IMR-90 (cell line): Measurements from ENCODE around the gene SYTL1. TPM values are rescaled to one million over a fixed set of nuclear protein-coding genes. Genes with fewer than 3 reads are reported as not detected.

Experiments used
- CHD1 ChIP-seq: IDR thresholded peaks from 2 replicates; pipeline ENCODE4 v1.6.1; 2012; ENCODE audit warnings: low read depth, low read length, improper control_type of control experiment
- MAZ ChIP-seq: IDR thresholded peaks from 2 replicates; pipeline ENCODE4 v1.6.1; 2012; ENCODE audit warnings: low read depth, mild to moderate bottlenecking, low read length, improper control_type of control experiment, moderate library complexity, borderline replicate concordance
- RFX5 ChIP-seq: IDR thresholded peaks from 2 replicates; pipeline ENCODE4 v1.8.0; 2012; ENCODE audit warnings: low read depth, mild to moderate bottlenecking, low read length, moderate library complexity
- polyA plus RNA-seq, 3 experiments: library from polyadenylated mRNA; depleted of rRNA; stranded (reverse); fragments of >200 nt; gene quantifications; 2 replicates each; pipeline ENCODE4 v1.2.3, GENCODE V29; 2012; ENCODE audit warnings: low replicate concordance in 1 of 3
- total RNA-seq: library from RNA; depleted of rRNA; stranded (reverse); fragments of >200 nt; gene quantifications from 2 replicates; pipeline ENCODE4 v1.2.3, GENCODE V29; 2012
- TF ChIP-seq, protein P1 (sequence below): fragments of 150-350 bp; IDR thresholded peaks from 2 replicates; pipeline ENCODE4 v1.6.1; 2017; ENCODE audit warnings: mild to moderate bottlenecking, antibody characterized with exemption, low read length, low read depth

Gene SYTL1
- total and polyA plus RNA-seq, 2 of the 4 experiments (the other 2 are of a cell fraction) = 0.18 to 1.0 TPM

DNA sequence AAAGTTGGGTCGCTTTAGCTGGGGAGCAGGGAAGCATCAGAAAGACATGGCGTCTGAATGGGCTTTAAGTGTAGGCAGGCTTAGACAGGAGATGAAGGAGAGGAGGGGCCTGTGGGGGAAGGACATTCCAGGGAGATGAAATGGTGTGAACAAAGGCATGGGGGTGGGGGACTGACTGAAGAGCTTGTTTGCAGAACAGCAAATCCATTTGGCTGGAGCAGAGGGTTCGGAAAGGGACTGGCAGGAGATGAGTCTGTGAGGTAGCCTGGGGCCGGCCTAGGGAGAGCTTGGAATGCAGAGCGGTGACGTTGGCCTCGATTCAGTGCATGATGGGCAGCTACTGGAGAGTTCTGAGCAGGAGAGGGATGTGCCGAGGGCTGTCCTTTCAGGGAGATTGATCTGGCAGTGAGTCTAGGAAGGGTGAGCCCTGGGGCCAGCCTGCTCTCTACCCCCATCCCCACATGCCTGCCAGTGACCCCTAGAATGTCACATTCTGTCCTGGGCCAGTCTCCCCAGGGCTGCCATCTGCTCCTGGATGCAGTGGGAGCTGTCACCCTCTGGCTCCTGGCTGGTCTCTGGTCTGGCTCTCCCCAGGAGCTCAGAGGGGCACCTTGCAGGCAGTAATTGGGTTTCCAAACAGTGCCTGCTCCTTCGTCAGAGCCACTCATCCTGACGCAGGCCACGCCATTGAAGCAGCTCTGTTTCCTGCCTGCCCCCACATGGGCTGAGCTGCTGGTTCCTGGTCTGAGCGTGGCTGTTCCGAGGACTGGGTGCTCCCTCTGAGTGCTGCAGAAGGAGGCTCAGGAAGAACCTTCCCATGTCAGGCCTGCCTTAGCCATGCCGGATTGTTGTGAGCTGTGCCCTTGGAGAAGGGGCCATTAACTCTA, 42.2 kb upstream of the SYTL1 start (continued):
- TF ChIP-seq, protein P1, sequence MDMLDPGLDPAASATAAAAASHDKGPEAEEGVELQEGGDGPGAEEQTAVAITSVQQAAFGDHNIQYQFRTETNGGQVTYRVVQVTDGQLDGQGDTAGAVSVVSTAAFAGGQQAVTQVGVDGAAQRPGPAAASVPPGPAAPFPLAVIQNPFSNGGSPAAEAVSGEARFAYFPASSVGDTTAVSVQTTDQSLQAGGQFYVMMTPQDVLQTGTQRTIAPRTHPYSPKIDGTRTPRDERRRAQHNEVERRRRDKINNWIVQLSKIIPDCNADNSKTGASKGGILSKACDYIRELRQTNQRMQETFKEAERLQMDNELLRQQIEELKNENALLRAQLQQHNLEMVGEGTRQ = no peak
- TF ChIP-seq RFX5 = no peak
- TF ChIP-seq CHD1 = no peak
- peak; percentile 88 for TF ChIP-seq MAZ
